C4-2B (cell line): ENCODE data around the gene PPL.

Source experiments
- H3K27ac ChIP-seq: fragments of 450-650 bp; 2 replicates; pipeline ENCODE4 v1.5.1; 2017
- CTCF ChIP-seq: fragments of 450-650 bp; conservative IDR thresholded peaks from 2 replicates; pipeline ENCODE4 v1.5.1; 2017; ENCODE audit warnings: mild to moderate bottlenecking
- ZFX ChIP-seq: fragments of 450-650 bp; IDR thresholded peaks from 2 replicates; pipeline ENCODE4 v1.6.1; 2017

The PPL gene

DNA sequence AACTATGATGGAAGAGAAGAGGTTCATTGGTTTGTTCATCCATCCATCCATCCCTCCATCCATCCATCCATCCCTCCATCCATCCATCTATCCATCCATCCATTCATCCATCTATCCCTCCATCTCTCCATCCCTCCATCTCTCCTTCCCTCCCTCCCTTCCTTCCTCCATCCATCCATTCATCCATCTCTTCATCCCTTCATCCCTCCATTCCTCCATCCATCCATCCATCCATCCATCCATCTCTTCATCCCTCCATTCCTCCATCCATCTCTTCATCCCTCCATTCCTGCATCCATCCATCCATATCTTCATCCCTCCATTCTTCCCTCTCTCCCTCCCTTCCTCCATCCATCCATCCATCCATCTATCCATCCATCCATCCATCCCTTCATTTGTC is 10.0 kb upstream of the PPL start:
- no peak for TF ChIP-seq CTCF
- H3K27ac ChIP-seq, result no peak overlapping the region

DNA sequence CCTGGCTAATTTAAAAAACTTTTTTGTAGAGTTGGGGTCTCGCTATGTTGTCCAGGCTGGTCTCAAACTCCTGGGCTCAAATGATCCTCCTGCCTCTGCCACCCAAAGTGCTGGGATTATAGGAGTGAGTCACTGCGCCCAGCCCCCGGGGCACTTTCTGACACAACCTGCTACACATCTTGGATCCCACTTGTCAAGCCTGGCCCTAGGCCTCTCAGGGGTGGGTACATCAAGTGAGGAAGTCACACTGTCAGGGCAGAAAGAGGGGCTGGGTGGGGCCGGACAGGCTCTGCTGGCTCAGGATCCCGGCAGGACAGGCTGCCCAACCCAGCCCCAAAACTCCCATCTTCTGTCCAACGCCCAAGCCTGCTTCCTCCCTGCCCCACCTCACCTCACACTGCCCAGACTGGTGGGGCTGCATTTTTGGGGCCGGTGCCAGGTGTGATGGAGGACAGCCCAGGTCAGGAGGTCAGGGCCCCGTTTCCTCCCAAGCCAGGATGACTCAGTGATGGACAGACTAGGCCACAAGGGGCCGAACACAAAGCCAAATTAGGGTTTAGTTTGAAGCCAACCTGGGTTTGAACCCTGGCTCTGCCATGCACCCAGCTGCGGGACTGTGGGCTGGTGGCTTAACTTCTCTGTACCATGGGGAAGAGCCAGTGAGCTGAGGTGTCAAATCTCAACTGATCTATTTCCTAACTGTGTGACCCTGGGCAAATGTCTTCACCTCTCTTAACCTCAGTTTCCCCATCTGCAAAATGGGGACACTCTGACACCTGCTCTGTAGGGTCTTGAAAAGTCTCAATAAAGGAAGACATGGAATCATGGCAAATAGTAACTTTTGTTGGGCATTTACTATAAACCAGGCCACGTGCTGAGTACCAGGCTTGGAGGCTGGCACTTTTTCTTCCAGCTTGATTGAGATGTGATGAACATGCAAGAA is 8.9 kb upstream of the PPL start:
- no peak for TF ChIP-seq ZFX
- no peak overlapping the region; the same call in 1 of the 2 replicates for H3K27ac ChIP-seq

GRCh38 chr16:4944333-4945281 is 7.7 kb upstream of the PPL start:
- TF ChIP-seq CTCF (no peak), ZFX (no peak)
- no peak overlapping the region; the same call in 1 of the 2 replicates for H3K27ac ChIP-seq

- H3K27ac ChIP-seq, result no peak overlapping the region
- TF ChIP-seq ZFX, result no peak
- TF ChIP-seq CTCF, result no peak
These were observed 5.5 kb upstream of the PPL start for GRCh38 chr16:4942481-4942880.

DNA sequence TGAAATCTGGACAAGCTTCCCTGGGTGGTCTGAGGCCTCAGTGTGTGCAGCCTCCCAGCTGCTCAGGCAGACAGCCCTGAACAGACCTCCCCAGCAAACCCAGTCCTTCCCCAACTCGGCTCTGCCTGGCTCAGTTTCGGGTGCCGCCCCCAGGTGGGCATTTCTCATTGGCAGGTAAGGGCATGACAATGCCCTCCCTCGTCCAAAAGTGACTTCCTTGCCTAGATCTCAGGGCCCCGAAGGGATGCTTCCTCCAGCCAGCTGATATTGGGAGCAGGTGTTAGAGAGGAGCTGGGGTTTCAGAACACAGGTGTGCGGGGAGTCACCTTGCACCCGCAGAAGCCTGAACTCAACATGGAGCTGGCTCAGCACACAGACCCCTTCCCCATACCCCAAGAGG is 3.8 kb upstream of the PPL start:
- TF ChIP-seq CTCF, result no peak
- no peak for TF ChIP-seq ZFX

DNA sequence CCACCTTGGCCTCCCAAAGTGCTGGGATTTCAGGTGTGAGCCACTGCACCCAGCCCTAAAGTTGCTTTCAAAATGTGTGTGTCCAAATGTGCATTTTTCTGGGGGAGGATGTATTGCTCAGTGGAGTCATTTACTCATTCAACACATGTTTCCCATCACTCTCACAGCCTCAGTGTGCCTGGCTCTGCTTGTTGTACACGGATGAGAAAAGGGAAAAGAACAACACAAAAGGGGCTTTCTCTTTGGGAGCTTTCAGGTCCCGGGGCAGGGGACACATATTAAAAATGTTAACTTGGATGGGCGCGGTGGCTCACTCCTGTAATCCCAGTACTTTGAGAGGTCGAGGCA is 1.7 kb upstream of the PPL start:
- TF ChIP-seq ZFX, result no peak

More for the DNA sequence above, 3.8 kb upstream of the PPL start:
- H3K27ac ChIP-seq, result no peak overlapping the region

GRCh38 chr16:4937782-4938682 is 1.1 kb upstream of the PPL start:
- H3K27ac ChIP-seq, result no peak overlapping the region; the same call in 1 of the 2 replicates
- TF ChIP-seq ZFX (no peak), CTCF (no peak)

More for the DNA sequence above, 1.7 kb upstream of the PPL start:
- no peak overlapping the region for H3K27ac ChIP-seq
